Activated gamma-delta T cell (primary cell): ENCODE results near the gene PLIN3.
A peak's percentile ranks its signal among the peaks of the same experiment; 100 is the strongest.
"Not testable (repeated sequence)": the region's sequence is repeated elsewhere in the genome, so short reads cannot be mapped to it uniquely, and the experiment has no call there.

ENCODE experiments used
- DNase-seq: peaks from one replicate; lab custom pipeline; 2025; lab: John Stamatoyannopoulos, UW

PLIN3 gene

GRCh38 chr19:4847190-4847973 is 20.1 kb downstream of the PLIN3 start:
- no peak for DNase-seq

GRCh38 chr19:4845975-4846374 is 21.5 kb downstream of the PLIN3 start:
- DNase-seq = not testable (repeated sequence)

GRCh38 chr19:4844348-4845179 is 22.9 kb downstream of the PLIN3 start:
- no peak for DNase-seq

- no peak for DNase-seq
Measured at GRCh38 chr19:4843647-4843965, 23.9 kb downstream of the PLIN3 start.

GRCh38 chr19:4839192-4839591 is 28.3 kb downstream of the PLIN3 start:
- no peak for DNase-seq

GRCh38 chr19:4832776-4833175 is 34.7 kb downstream of the PLIN3 start:
- no peak for DNase-seq

- not testable (repeated sequence) for DNase-seq
Measured at GRCh38 chr19:4831979-4832340, 35.5 kb downstream of the PLIN3 start.

- DNase-seq = peak; percentile 72
Measured at GRCh38 chr19:4831304-4831978, 36.0 kb downstream of the PLIN3 start, which contains the start of gene TICAM1. Gene TICAM1 (minus strand): TSS chr19:4831712. CDS start chr19:4818377, 13,335 bp downstream.

GRCh38 chr19:4830768-4831265 is 36.6 kb downstream of the PLIN3 start:
- no peak for DNase-seq

GRCh38 chr19:4830332-4830731 is 37.1 kb downstream of the PLIN3 start:
- no peak for DNase-seq

- DNase-seq = no peak
Measured at GRCh38 chr19:4829001-4829712, 38.3 kb downstream of the PLIN3 start.

- no peak for DNase-seq
Measured at GRCh38 chr19:4823577-4823976, 43.9 kb downstream of the PLIN3 start.

GRCh38 chr19:4822354-4822753 is 45.1 kb downstream of the PLIN3 start:
- DNase-seq = not testable (repeated sequence)

- no peak for DNase-seq
Measured at GRCh38 chr19:4821265-4821664, 46.2 kb downstream of the PLIN3 start.

GRCh38 chr19:4817467-4818277 is 49.8 kb downstream of the PLIN3 start:
- no peak for DNase-seq

GRCh38 chr19:4816950-4817278 is 50.6 kb downstream of the PLIN3 start:
- DNase-seq = no peak

GRCh38 chr19:4816202-4816949 is 51.1 kb downstream of the PLIN3 start:
- DNase-seq = no peak

GRCh38 chr19:4815426-4816201 is 51.9 kb downstream of the PLIN3 start:
- DNase-seq = no peak

- DNase-seq = no peak
Measured at GRCh38 chr19:4814625-4815425, 52.6 kb downstream of the PLIN3 start.
